Stimulated activated CD4-positive, alpha-beta T cell treated with anti-CD3 and anti-CD28 coated beads, Interleukin-1b, Interleukin-23, amount 100 ng/mL, for 24 hours (primary cell): ENCODE data around the gene RGS8.
"Not testable (repeated sequence)": the region's sequence is repeated elsewhere in the genome, so short reads cannot be mapped to it uniquely, and the experiment has no call there.

Experiments
- DNase-seq, 4 experiments: peaks; one replicate each; pipeline ENCODE4 v3.0.0-alpha.2; 2020; ENCODE audit warnings: low read depth in 4 of 4, low spot score in 1 of 4

Gene RGS8

DNA sequence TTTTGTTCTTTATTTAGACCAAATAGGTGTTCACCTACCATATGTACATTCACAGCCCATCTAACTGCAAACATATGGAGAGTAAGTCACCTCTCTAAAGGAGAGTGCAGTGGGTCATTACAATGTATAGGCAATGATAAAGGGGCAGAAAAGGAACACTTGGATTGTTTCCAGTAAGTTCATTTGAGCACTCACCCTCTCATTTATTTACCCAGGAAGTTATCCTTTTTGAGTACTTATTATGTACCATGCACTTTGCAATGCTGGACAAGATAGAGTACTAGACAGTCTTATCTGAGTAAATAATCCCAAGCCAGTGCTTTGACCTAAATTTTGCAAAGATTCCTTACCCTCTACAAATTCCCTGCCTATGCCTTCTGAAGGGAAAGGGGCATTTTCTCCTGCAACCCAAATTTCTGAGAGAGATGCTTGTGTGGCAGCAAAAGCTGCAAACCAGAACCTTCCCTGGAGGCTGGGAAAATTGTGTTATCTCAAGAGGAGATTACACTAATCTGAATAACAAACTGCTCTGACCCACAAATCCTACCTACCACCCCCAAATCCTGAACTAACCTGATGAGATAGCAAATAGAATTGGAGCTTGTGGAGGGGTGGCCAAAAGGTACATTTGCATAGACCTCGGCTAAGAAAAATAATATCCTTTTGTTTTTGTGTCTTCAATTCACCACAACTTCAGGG is 18.6 kb upstream of the RGS8 start:
- DNase-seq = no peak

DNA sequence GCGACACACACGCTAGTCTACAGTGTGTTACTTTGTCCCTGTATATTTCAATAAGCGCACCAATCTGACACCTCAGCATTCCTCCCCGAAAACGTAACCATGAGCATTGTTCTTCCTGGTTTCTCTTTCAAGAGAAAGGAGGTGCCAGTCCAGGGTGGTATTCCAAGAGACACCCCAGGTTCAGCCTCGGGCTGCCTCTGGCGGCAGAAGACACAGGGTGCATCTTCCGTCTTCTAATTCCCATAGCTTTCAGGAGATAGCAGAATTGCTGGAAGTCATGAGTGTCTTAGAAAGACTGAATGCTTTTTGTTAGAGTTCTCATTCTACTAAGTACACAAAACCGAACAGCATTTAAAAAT is 15.9 kb upstream of the RGS8 start:
- no peak for DNase-seq

DNA sequence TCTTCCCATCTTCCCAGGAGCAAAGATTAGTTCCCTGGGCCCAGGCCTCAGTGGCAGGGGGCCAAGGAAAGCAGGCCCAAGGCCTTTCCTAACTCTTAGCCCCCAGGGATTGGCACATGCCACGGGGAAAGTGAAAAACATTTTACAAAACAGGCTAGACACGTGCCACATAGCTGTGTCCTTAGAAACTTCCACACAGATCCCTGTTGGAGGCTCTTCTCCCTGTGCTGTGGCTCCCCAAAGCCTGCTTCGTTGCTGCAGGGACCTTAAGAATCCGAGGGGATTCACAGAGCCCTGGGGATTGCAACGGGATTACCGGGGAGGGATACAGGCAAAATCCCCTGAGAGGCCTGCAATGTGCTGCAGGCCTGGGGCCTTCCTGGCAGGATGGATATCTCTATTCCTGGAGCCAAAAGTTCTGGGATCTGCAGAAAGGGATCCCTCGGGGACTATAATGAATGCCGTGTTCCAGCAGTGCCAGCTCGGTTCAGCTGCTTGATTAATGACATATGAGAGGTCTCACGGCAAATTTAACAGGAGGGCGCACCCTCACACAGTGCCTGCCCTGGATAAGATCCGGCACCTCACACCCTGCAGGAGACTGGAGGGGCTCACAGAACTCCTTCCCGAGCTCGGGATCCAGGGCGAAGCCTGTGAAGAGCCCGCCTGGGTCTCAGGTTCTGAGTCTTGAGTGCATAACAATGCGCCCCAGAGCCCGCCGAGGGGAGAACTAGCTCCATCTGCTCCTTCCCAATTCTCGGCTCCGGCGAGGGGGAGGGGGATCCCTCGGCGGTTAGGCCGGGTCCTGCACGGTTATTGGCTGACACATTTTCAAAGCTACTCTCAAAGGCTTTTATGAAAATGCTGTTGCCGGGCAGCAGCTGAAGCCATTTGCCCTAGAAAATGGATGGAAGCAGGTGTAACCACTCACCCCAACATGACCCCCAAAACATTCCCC is 15.3 kb upstream of the RGS8 start:
- no peak for DNase-seq

DNA sequence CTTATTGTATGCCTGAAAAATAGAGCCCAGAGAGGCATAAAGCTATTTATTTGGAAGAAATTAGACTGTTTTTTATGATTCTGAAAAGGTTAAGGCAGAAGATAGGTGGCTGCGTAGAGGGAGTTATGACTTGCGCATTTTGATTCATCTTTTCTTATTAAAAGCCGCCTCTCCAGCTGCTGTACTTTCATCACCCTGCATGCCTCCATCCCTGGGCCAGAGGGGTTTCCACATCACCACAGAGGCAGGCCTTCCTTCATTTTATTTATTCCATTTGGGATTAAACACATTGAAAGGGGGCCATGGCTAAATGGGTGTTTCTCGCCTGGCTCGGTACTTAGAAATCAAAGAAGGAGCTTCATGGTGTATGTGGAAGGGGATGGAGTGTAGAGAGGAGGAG is 14.6 kb upstream of the RGS8 start:
- no peak for DNase-seq

DNA sequence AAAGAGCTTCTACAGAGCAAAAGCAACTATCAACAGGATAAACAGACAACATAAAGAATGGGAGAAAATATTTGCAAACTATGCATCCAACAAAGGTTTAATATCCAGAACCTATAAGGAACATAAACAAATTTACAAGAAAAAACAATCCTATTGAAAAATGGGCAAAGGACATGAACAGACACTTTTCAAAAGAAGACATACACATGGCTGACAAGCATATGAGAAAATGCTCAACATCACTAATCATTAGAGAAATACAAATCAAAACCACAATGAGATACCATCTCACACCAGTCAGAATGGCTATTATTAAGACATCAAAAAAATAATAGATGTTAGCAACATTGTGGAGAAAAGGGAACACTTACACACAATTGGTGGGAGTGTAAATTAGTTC is 8.8 kb upstream of the RGS8 start:
- not testable (repeated sequence) for DNase-seq

DNA sequence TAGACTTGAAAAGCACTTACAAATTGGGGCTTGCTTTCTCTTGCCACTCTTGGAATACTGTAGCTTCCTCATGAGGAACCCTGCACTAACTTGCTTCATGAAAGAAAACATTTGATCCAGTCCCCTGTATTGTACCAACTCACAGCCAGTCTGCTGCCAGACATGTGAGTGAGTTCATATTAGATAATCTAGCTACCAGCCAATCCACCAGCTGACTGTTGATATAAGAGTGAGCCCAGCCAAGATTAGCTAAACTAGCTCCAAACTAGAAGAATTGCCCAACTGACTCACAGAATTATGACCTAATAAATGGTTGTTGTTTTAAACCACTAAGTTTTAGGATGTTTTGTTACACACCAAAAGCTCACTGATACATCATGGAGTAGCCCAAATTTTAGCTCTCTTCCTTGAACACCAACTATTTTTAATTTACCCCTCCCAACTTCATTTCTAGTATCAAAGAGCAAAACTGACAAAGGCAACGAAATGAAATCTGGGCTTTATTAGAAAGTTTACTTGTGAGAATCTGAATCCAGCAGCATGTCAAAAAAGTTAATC is 6.6 kb upstream of the RGS8 start:
- DNase-seq = no peak

DNA sequence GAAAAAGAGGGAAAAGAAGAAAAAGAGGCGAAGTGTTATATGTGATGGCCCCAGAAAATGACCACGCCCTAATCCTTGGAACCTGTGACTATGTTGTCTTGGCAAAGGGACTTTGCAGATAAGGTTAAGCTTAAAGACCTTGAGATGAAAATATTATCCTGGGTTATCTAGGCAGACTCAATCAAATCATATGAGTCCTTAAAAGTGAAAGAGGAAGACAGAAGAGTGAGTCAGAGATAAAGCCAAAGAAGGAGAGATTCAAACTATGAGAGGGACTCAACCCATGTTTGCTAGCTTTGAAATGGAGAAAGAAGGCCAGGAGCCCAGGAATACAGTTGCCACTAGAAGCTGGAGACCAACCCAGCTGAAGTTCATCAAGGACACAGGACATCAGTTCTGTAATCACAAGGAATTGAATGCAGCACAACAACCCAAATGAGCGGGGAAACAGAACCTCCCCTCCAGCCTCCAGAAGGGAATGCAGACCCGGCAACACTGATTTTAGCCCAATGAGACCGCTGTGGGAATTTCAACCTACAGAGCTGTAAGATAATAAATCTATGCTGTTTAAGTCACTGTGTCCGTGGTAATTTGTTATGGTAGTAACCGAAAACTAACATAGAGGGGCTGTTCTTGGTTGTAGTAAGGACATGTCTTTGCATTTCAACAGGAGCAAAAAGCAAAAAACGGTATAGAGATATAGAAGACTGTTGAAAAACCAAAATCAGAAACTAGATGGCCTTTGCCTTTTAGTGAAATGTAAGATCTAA is 4.2 kb upstream of the RGS8 start:
- no peak for DNase-seq

DNA sequence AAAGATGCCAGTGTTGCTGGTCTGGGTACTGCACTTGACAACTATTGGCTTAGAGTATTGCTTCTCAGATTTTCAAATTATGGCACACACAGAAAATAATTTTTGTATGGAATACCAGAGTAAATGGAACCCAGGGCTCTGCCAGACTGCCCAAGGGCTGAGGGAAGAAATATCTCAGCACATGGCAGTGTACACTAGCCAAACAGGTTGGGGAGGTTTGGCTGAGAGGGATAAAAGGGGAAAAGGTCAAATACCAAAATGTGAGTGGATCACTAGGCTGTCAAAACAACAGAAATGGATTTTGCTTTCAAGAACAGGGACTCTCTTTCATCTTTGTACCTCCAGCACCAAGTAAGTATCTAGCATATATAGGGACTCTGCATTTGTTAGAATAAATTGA is 3.0 kb upstream of the RGS8 start:
- no peak for DNase-seq

DNA sequence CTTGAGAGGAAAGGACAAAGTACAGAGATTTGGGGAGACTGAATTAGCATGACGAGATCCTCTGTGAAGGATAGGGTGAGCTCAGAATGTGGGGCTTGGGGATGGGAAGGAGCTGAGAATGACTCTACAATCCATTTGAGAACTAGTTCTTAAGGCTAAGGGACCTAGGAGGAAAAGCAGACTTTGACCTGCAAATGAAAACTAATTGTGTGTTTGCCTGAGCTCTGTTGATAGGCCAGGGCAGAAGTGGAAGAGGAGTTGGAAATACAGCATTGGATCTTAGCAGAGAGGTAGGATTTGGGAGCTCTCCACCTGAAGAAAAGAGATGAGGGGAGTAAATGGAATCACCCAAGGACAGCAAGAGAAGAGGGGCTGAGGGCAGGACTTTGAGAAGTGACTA is 2.1 kb upstream of the RGS8 start:
- no peak for DNase-seq

DNA sequence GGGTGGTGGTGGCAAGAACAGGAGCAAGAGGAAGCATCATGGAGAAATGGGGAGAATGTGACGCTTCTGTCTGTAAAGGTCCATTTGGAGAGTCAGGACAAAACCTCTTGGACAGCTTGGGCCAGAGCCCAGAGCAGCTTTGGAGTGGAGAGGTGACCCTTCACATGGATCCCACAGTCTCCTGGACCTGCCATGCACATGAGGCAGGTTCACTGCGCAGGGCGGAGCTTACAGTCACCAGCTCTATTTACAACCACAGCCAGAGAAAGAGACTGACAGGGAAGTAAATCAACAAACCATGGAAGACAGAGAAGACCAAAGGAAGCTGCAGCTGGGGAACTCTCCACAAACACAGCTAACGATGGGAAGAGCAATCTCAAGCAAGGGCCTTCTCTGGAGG is 828 bp upstream of the RGS8 start:
- no peak for DNase-seq

DNA sequence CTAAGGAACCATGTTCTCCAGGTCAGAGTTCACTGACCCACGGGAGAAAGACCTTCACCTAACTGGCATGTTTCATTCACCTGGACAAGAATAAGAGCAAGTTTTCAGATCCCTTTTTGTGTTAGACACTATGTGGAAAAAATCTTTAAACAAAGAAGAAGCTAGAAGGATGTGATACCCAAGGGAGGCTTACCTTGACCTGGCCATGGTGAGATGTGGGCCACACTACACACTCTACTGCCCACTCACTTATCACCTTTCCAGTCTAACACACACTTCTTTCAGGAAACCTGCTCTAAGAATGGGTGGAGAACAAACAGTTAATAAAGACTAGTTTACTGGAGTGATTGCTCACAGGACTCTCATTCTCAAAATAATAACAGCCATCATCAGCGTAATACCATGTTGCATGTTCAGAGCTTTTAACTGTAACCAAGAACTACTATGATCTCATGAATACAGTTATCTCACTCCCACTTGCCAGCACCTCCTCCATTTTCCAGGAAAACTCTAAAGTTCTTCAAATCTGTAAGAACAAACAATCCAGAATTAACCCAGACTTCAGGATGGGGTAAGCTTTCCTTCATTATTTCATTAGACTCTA is 1.4 kb downstream of the RGS8 start:
- no peak for DNase-seq

DNA sequence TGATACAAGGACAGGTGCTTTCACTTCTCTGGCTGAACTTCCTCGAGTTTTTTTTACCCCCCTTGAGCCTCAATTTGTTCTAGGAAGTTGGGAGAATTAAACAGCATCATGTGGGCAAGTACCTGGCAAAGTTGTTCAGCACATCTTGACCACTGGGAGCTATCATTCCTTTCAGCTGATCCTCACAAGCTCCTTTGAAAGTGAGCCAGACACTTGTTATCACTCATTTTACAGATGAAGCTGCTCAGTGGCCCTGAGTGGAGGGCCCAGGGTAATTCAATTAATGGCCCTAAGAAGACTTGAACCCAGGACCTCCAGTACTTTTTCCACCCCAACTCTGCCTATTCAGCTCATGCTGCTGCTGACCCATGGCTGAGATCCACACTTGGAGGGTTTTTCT is 2.0 kb downstream of the RGS8 start:
- DNase-seq = no peak

DNA sequence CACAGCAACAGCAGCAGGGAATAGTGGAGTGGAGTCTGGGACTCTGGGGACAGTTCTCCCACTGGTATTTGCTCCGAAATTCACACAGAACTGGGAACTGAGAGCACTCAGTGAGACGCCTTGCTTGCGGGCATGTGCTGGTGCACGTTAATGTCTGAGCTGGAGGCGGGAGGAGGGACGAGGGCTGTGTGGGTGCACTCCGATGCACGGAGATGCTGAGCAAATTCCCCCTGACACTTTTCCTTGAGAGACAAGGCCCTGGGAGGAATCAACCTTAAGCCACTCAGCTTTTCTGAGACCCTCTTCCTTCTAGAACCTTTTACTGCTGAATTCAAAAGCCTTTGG is 2.8 kb downstream of the RGS8 start:
- no peak for DNase-seq

DNA sequence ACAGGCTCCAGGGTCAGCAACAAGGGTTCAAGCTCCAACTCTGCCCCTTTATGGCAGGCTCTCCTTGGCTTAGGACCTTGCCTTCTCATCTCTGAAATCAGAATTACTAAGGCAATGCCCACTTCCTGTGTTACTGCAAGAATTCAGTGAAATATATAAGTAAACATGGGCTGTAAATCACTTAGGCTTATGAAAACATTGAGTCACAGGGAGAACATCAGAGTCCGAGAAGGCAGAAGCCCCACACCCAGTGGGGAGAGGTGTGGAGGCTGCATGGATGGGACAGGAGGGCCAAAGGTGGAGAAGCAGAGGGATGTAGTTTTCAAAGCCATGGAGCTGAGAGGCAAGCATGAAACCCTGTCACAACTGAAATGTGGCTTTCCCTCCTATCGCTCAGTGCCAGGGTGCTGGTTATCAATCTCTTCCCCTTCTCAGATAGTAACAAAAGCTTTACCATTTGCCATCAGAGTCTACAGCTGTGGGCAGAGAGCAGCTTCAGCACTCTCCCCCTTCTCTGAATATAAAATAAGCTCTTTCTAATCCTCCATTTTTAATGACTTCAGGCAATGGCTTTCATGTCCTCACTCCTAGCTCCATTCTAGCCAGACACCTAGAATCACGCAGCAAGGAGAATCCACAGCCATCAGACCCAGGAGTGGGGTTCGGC is 3.4 kb downstream of the RGS8 start:
- no peak for DNase-seq

DNA sequence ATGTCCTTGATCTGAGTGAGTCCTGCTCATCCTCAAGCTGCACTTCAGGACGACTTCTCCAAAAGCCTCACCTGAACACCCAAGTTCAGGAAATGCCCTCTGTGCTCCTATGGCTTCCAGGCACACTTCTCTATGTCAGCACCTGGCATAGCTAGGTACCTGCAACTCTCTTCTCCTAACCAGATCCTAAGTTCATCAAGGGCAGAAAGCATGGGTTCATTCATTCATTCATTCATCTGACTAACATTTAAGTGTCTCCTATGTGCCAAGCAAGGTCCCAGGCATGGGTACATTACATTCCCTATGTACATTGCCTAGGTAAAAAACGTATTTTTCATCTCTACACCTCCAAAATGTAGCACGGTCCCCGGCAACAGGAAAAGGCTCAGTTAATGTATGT is 4.0 kb downstream of the RGS8 start:
- no peak for DNase-seq

DNA sequence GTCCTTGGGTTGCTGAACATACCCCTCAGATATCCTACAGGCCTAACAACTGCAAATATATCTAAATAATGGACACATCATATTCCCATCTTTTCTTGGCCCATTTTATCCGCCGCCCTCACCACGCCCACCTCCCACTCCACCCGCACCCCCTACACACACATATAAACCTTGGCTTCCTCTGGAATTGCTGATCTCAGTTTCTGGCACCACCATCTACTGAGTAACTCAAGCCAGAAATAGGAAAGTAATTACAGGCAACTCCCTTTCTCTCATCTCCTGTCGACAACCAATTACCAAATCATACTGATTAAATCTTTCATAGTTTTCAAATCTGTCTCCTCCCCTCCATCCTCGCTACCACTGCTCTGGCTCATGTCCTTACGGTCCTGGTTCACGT is 4.7 kb downstream of the RGS8 start:
- no peak for DNase-seq

DNA sequence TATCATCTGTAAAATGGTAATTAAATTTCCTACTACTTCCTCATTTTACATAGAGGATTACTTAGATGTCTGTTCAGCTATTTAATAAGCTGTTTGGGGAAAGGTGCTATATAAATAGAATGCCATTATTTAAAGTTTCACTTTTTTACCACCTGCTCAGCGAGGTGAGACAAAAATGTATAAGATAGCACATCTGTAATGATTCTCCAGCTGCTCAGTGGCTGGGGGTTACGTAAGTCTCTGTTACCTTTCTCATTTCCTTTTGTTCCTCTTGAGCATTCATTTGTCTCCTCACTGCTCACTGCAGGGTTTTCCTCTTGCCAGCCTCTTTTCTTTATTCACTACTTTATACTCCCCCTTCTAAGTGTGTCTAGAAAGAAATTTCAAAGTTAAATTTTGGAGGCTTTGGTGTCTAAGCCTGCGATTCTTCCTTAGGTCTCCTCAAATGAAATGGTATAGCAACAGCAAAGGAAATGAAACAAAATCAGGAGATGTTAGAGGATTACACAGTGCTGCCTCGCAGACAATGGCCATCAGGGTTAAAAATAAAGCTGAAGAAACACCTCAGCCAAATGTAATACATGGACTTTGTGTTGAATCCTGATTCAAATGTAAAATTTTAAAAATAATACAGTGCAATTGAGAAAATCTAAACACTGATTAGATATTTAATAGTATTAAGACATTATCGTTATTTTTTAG is 6.8 kb downstream of the RGS8 start:
- no peak for DNase-seq

DNA sequence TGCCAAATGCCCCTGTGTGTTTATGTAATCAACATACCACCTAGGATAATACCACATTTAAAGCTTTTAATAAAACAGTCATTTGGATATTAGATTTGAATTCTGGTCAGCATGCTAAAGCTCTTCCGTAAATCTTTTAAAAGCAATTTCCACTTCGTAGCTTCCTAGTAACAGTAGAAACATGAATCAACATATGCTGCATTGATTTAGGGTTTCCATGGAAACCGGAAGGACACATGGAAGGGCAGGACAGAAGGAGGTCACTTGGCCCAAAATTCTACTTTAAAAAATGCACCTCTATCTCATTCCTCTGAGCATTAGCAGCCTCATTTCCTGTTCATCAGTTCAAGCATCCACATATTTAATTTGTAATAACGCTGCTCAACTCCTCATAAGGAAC is 8.1 kb downstream of the RGS8 start:
- no peak for DNase-seq

DNA sequence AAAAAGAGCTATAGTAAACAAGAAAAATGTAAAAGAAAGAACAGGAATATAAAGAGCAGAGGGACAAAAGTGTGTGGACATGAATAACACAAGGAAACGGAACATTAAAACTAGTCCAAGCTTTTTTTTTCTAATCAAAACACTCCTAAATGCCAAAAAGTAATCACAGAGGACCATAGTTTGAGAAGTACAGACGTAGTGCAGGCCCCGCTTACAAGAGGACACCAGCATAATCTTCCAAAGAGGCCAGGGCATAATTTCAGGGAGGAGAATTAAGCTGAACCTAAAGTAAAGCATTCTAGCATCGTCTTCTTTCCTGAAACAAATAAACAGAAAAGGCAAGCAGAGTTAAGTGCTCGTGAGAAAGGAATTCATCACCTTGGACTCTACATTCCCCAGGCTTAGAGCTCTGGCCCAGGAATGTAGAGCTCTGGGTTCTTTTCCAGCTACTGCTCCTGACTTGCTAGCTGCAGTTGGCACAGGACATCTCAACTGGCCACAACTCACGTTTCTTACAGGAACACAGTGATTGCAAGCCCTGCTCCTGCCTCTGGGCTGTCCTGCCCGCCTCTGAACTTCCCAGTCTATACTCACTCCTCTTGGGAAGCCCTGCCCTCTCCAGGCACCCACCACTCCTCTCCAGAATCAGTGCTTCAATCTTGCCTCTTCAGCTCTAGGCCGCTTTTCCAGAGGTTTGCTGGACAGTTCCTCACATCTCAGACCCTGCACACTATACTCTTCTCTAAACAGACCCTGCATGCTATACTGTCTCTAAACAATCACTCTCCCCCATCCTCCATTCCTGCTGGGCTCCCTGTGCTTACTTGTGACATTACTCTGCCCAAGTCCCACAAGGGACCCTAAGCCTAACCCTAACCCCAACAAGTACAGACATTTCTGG is 9.8 kb downstream of the RGS8 start:
- no peak for DNase-seq
